K562 (cell line): Measurements from ENCODE around the gene HCFC1R1. TPM values are rescaled to one million over a fixed set of nuclear protein-coding genes. Genes with fewer than 3 reads are reported as not detected.

Source experiments
- BHLHE40 ChIP-seq: IDR thresholded peaks from 2 replicates; pipeline ENCODE4 v1.6.1; 2011; ENCODE audit warnings: low read length, improper control_type of control experiment
- CHD2 ChIP-seq: IDR thresholded peaks from 2 replicates; pipeline ENCODE4 v1.6.1; 2011; ENCODE audit warnings: low read depth, low read length
- CHD4 ChIP-seq: fragments of 200-600 bp; sonication (generic); IDR thresholded peaks from 3 replicates; pipeline ENCODE4 v1.6.1; 2012; ENCODE audit warnings: low read depth, mild to moderate bottlenecking, mixed read lengths, low read length, inconsistent platforms; ENCODE audit not compliant: insufficient read depth, insufficient replicate concordance, poor library complexity, severe bottlenecking
- E2F3 ChIP-seq: fragments of 250-450 bp; sonication (Bioruptor Pico); IDR thresholded peaks from 2 replicates; pipeline ENCODE4 v1.4.0; 2020; ENCODE audit warnings: mild to moderate bottlenecking
- FOXA3 ChIP-seq, 2 experiments: fragments of 450-650 bp in 1 of 2; sonication (generic) in 1 of 2; formaldehyde crosslinking; IDR thresholded peaks in 1 of 2; conservative IDR thresholded peaks in 1 of 2; 2 replicates each; pipeline versions ENCODE4 v1.4.0 to v1.8.0; 2020 to 2022; ENCODE audit warnings: mild to moderate bottlenecking in 2 of 2, missing genetic modification reagents in 1 of 2
- FUS ChIP-seq: fragments of 200-400 bp; formaldehyde crosslinking; optimal IDR thresholded peaks from 2 replicates; pipeline ENCODE3; 2017; ENCODE audit warnings: low read depth, low read length
- LARP7 ChIP-seq: fragments of 450-650 bp; IDR thresholded peaks from 2 replicates; pipeline ENCODE4 v1.6.1; 2016
- LEF1 ChIP-seq: fragments of 450-650 bp; IDR thresholded peaks from 2 replicates; pipeline ENCODE4 v1.6.1; 2016; ENCODE audit warnings: mild to moderate bottlenecking
- MEIS2 ChIP-seq: fragments of 450-650 bp; IDR thresholded peaks from 2 replicates; pipeline ENCODE4 v1.6.1; 2014; ENCODE audit warnings: mild to moderate bottlenecking; ENCODE audit not compliant: partially characterized antibody
- POLR2H ChIP-seq: IDR thresholded peaks from 2 replicates; pipeline ENCODE4 v1.6.1; 2016; ENCODE audit warnings: missing genetic modification characterization, low read depth, mild to moderate bottlenecking, control low read depth, missing compliant biosample characterization, moderate library complexity
- RFX5 ChIP-seq: IDR thresholded peaks from 2 replicates; pipeline ENCODE4 v1.6.1; 2011; ENCODE audit warnings: low read depth, mild to moderate bottlenecking, improper control_type of control experiment, low read length
- SLC30A9 ChIP-seq: fragments of 250-450 bp; sonication (Bioruptor Pico); IDR thresholded peaks from 2 replicates; pipeline ENCODE4 v1.8.0; 2022; ENCODE audit warnings: mild to moderate bottlenecking, moderate library complexity
- SMAD3 ChIP-seq: fragments of 450-650 bp; formaldehyde crosslinking; conservative IDR thresholded peaks from 2 replicates; pipeline ENCODE4 v1.4.0; 2020; ENCODE audit warnings: mild to moderate bottlenecking
- ZNF507 ChIP-seq: conservative IDR thresholded peaks from 2 replicates; pipeline ENCODE4 v1.6.1; 2017; ENCODE audit warnings: missing genetic modification characterization, missing compliant biosample characterization
- polyA plus RNA-seq, 8 experiments: library from polyadenylated mRNA; depleted of rRNA in 4 of 8; stranded (reverse) in 5 of 8; unstranded in 3 of 8; fragments of >200 nt; fragmentation: Nextera tagmentation in 2 of 8; fragmentation: Illumina TruSeq in 1 of 8; extraction: Ambion mirVana in 2 of 8; extraction: Trizol in 1 of 8; gene quantifications; 2 replicates each; pipeline versions ENCODE4 v1.2.1 to v1.2.3, GENCODE V29; 2011 to 2014; ENCODE audit warnings: inconsistent platforms in 1 of 8, missing spikeins in 1 of 8
- total RNA-seq, 7 experiments: library from RNA; depleted of rRNA in 6 of 7; stranded (reverse); fragments of >200 nt in 6 of 7; fragmentation: Illumina TruSeq in 2 of 7; extraction: Trizol in 2 of 7; gene quantifications; 2 replicates each; pipeline versions ENCODE4 v1.2.1 to v1.2.3, GENCODE V29; 2011 to 2021; ENCODE audit warnings: low replicate concordance in 1 of 7
- TF ChIP-seq, protein P1 (sequence below): sonication (generic); formaldehyde crosslinking; IDR thresholded peaks from 2 replicates; pipeline ENCODE4 v1.8.0; 2023; ENCODE audit warnings: mild to moderate bottlenecking, missing genetic modification reagents
- TF ChIP-seq, protein P2 (sequence below): sonication (generic); formaldehyde crosslinking; IDR thresholded peaks from 2 replicates; pipeline ENCODE4 v1.8.0; 2022; ENCODE audit warnings: mild to moderate bottlenecking, missing genetic modification reagents, borderline replicate concordance
- TF ChIP-seq, protein P3 (sequence below): fragments of 450-650 bp; IDR thresholded peaks from 2 replicates; pipeline ENCODE4 v1.6.1; 2016; ENCODE audit warnings: borderline replicate concordance

The HCFC1R1 gene
- total and polyA plus RNA-seq, 9 of the 15 experiments (the other 6 are each of a cell fraction or from before 2014, with no cell fraction given) = 2.2 to 29.0 (median 11.2) TPM

DNA sequence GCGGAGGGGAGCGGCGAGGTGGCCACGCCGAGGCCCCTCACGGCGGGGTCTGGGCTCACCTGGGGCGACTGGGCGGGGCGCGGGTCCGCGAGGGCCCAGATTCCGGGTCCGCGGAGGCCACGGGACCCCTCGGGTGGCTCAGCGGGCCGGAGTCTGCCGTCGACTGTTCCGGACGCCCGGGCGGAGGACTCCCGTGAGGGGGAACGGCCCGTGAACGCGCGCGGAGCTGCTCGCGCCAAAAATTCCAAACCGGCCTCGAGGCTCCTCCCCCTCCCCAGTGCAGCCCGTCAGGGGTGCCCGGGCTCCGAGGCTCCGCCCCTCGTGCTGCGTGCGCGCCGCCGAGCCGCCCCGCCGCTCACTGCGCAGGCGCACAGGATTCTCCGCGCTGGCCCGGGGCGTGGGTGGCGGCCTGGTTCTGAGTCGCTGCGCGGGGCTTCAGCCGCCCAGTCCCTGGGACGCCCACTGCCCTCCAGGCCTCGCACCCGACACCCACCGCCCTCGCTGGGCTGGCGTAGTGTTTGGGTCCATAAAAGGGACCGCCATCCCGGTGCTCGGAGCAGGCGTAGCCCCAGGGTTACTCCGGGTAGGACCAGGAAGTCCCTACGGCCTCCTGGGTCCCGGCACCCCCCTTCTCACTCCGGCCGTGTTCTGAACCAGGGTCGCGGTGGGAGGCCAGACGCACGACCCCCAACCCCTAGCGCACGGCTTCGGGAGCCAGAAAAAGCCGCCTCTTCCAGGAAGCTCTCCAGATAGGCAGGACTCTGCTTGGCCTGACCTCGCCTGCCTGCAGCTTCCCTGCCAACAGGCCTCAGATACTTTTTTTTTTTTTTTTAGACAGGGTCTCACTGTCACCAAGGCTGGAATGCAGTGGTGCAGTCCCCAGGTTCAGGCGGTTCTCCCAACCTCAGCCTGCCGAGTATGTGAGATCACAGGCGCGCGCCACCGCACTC lies 43.2 kb downstream of the HCFC1R1 start, which contains the start of gene PKMYT1 (continued):
- TF ChIP-seq SMAD3 (CRISPR knock-in tag) = no peak
- TF ChIP-seq, protein P1, sequence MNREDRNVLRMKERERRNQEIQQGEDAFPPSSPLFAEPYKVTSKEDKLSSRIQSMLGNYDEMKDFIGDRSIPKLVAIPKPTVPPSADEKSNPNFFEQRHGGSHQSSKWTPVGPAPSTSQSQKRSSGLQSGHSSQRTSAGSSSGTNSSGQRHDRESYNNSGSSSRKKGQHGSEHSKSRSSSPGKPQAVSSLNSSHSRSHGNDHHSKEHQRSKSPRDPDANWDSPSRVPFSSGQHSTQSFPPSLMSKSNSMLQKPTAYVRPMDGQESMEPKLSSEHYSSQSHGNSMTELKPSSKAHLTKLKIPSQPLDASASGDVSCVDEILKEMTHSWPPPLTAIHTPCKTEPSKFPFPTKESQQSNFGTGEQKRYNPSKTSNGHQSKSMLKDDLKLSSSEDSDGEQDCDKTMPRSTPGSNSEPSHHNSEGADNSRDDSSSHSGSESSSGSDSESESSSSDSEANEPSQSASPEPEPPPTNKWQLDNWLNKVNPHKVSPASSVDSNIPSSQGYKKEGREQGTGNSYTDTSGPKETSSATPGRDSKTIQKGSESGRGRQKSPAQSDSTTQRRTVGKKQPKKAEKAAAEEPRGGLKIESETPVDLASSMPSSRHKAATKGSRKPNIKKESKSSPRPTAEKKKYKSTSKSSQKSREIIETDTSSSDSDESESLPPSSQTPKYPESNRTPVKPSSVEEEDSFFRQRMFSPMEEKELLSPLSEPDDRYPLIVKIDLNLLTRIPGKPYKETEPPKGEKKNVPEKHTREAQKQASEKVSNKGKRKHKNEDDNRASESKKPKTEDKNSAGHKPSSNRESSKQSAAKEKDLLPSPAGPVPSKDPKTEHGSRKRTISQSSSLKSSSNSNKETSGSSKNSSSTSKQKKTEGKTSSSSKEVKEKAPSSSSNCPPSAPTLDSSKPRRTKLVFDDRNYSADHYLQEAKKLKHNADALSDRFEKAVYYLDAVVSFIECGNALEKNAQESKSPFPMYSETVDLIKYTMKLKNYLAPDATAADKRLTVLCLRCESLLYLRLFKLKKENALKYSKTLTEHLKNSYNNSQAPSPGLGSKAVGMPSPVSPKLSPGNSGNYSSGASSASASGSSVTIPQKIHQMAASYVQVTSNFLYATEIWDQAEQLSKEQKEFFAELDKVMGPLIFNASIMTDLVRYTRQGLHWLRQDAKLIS (CRISPR knock-in tag) = no peak; the same call in 1 of the 2 replicates
- no peak for TF ChIP-seq ZNF507 (tag)
- TF ChIP-seq E2F3 (CRISPR knock-in tag) = peak; percentile 70
- TF ChIP-seq RFX5 = no peak
- TF ChIP-seq SLC30A9 (CRISPR knock-in tag) = no peak
- TF ChIP-seq FUS = peak; percentile 83
- TF ChIP-seq POLR2H (tag) = no peak; the same call in 1 of the 2 replicates
- TF ChIP-seq, protein P2, sequence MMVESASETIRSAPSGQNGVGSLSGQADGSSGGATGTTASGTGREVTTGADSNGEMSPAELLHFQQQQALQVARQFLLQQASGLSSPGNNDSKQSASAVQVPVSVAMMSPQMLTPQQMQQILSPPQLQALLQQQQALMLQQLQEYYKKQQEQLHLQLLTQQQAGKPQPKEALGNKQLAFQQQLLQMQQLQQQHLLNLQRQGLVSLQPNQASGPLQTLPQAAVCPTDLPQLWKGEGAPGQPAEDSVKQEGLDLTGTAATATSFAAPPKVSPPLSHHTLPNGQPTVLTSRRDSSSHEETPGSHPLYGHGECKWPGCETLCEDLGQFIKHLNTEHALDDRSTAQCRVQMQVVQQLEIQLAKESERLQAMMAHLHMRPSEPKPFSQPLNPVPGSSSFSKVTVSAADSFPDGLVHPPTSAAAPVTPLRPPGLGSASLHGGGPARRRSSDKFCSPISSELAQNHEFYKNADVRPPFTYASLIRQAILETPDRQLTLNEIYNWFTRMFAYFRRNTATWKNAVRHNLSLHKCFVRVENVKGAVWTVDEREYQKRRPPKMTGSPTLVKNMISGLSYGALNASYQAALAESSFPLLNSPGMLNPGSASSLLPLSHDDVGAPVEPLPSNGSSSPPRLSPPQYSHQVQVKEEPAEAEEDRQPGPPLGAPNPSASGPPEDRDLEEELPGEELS (CRISPR knock-in tag) = no peak
- TF ChIP-seq MEIS2 = peak; percentile 89
- TF ChIP-seq FOXA3 (CRISPR knock-in tag; conservative IDR thresholded peaks at IDR 0.05 in 1 of 2, IDR thresholded peaks at IDR 0.05 in 1 of 2) = peak in 1 of 2 experiments; percentile 26; a peak in 1 of 4 replicates
- TF ChIP-seq CHD2 = no peak
- no peak for TF ChIP-seq LARP7
- TF ChIP-seq BHLHE40 = peak; percentile 45; the same call in 1 of the 2 replicates
- TF ChIP-seq, protein P3, sequence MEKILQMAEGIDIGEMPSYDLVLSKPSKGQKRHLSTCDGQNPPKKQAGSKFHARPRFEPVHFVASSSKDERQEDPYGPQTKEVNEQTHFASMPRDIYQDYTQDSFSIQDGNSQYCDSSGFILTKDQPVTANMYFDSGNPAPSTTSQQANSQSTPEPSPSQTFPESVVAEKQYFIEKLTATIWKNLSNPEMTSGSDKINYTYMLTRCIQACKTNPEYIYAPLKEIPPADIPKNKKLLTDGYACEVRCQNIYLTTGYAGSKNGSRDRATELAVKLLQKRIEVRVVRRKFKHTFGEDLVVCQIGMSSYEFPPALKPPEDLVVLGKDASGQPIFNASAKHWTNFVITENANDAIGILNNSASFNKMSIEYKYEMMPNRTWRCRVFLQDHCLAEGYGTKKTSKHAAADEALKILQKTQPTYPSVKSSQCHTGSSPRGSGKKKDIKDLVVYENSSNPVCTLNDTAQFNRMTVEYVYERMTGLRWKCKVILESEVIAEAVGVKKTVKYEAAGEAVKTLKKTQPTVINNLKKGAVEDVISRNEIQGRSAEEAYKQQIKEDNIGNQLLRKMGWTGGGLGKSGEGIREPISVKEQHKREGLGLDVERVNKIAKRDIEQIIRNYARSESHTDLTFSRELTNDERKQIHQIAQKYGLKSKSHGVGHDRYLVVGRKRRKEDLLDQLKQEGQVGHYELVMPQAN = no peak
- peak; percentile 78 for TF ChIP-seq CHD4
- no peak for TF ChIP-seq LEF1
